ENCODE measurements around the gene GARIN5A.

The GARIN5A gene

GRCh38 chr19:50505856-50506611, 29.4 kb upstream of the GARIN5A start:
- no peaks in the 10 kb centered on the region for H3K4me1 ChIP-seq (ENCODE audit: low read depth, poor library complexity, severe bottlenecking)
- no peaks in the 10 kb centered on the region; the same call in 1 of the 2 replicates for H3K79me2 ChIP-seq (ENCODE audit: insufficient read depth, low read depth)
- no peak overlapping the region for H3K27ac ChIP-seq
- H3K4me3 ChIP-seq (IDR thresholded peaks at IDR 0.05; ENCODE audit: insufficient read depth, low read depth, low read length): no peak overlapping the region
- H3K27me3 ChIP-seq (ENCODE audit: insufficient read depth, low read depth): no peaks in the 10 kb centered on the region
- no peak overlapping the region for H3K9ac ChIP-seq
- H3K4me2 ChIP-seq: no peak overlapping the region
- no peak overlapping the region for H2AFZ ChIP-seq (ENCODE audit: low read depth)
- H4K20me1 ChIP-seq (ENCODE audit: insufficient read depth): no peaks in the 10 kb centered on the region
- TF ChIP-seq, protein P1, sequence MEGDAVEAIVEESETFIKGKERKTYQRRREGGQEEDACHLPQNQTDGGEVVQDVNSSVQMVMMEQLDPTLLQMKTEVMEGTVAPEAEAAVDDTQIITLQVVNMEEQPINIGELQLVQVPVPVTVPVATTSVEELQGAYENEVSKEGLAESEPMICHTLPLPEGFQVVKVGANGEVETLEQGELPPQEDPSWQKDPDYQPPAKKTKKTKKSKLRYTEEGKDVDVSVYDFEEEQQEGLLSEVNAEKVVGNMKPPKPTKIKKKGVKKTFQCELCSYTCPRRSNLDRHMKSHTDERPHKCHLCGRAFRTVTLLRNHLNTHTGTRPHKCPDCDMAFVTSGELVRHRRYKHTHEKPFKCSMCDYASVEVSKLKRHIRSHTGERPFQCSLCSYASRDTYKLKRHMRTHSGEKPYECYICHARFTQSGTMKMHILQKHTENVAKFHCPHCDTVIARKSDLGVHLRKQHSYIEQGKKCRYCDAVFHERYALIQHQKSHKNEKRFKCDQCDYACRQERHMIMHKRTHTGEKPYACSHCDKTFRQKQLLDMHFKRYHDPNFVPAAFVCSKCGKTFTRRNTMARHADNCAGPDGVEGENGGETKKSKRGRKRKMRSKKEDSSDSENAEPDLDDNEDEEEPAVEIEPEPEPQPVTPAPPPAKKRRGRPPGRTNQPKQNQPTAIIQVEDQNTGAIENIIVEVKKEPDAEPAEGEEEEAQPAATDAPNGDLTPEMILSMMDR (conservative IDR thresholded peaks at IDR 0.05; ENCODE audit: low read depth, low read length): no peak
- H3K36me3 ChIP-seq (ENCODE audit: insufficient read depth): no peaks in the 10 kb centered on the region

GRCh38 chr19:50501568-50502475, 25.2 kb upstream of the GARIN5A start:
- Histone ChIP-seq H3K9ac (no peak overlapping the region), H3K4me2 (no peak overlapping the region)
- TF ChIP-seq, protein P1 (conservative IDR thresholded peaks at IDR 0.05; ENCODE audit: low read depth, low read length): no peak

GRCh38 chr19:50501186-50501567, 24.5 kb upstream of the GARIN5A start:
- Histone ChIP-seq H2AFZ (ENCODE audit: low read depth) (no peak overlapping the region), H3K4me1 (ENCODE audit: low read depth, poor library complexity, severe bottlenecking) (no peaks in the 10 kb centered on the region), H3K79me2 (ENCODE audit: insufficient read depth, low read depth) (no peaks in the 10 kb centered on the region), H4K20me1 (ENCODE audit: insufficient read depth) (no peaks in the 10 kb centered on the region), H3K27me3 (ENCODE audit: insufficient read depth, low read depth) (no peaks in the 10 kb centered on the region), H3K4me3 (IDR thresholded peaks at IDR 0.05; ENCODE audit: insufficient read depth, low read depth, low read length) (no peak overlapping the region), H3K27ac (no peak overlapping the region), H3K4me2 (no peak overlapping the region), H3K36me3 (ENCODE audit: insufficient read depth) (no peaks in the 10 kb centered on the region), H3K9ac (no peak overlapping the region)
- TF ChIP-seq, protein P1 (conservative IDR thresholded peaks at IDR 0.05; ENCODE audit: low read depth, low read length): no peak

More at GRCh38 chr19:50501568-50502475, 25.2 kb upstream of the GARIN5A start:
- no peaks in the 10 kb centered on the region for H4K20me1 ChIP-seq (ENCODE audit: insufficient read depth)
- H3K79me2 ChIP-seq (ENCODE audit: insufficient read depth, low read depth): no peaks in the 10 kb centered on the region
- H3K4me1 ChIP-seq (ENCODE audit: low read depth, poor library complexity, severe bottlenecking): no peaks in the 10 kb centered on the region
- no peak overlapping the region for H3K4me3 ChIP-seq (IDR thresholded peaks at IDR 0.05; ENCODE audit: insufficient read depth, low read depth, low read length)
- H3K27me3 ChIP-seq (ENCODE audit: insufficient read depth, low read depth): no peaks in the 10 kb centered on the region
- no peaks in the 10 kb centered on the region for H3K36me3 ChIP-seq (ENCODE audit: insufficient read depth)
- H2AFZ ChIP-seq (ENCODE audit: low read depth): no peak overlapping the region
- no peak overlapping the region for H3K27ac ChIP-seq

GRCh38 chr19:50500753-50501151, 24.1 kb upstream of the GARIN5A start:
- no peaks in the 10 kb centered on the region for H3K36me3 ChIP-seq (ENCODE audit: insufficient read depth)
- H3K9ac ChIP-seq: no peak overlapping the region
- H4K20me1 ChIP-seq (ENCODE audit: insufficient read depth): no peaks in the 10 kb centered on the region
- H3K4me1 ChIP-seq (ENCODE audit: low read depth, poor library complexity, severe bottlenecking): no peaks in the 10 kb centered on the region
- H2AFZ ChIP-seq (ENCODE audit: low read depth): no peak overlapping the region
- no peak overlapping the region for H3K27ac ChIP-seq
- H3K79me2 ChIP-seq (ENCODE audit: insufficient read depth, low read depth): no peaks in the 10 kb centered on the region
- no peak overlapping the region for H3K4me2 ChIP-seq
- H3K27me3 ChIP-seq (ENCODE audit: insufficient read depth, low read depth): no peaks in the 10 kb centered on the region
- H3K4me3 ChIP-seq (IDR thresholded peaks at IDR 0.05; ENCODE audit: insufficient read depth, low read depth, low read length): no peak overlapping the region
- TF ChIP-seq, protein P1 (conservative IDR thresholded peaks at IDR 0.05; ENCODE audit: low read depth, low read length): no peak

Data from KMS-11 (cell line).